ENCODE measurements around the gene METTL25B. TPM values are rescaled to one million over a fixed set of nuclear protein-coding genes. Genes with fewer than 3 reads are reported as not detected.

The METTL25B gene
- polyA plus RNA-seq, 3 donors = 34.4 to 47.3 (median 35.6) TPM

DNA sequence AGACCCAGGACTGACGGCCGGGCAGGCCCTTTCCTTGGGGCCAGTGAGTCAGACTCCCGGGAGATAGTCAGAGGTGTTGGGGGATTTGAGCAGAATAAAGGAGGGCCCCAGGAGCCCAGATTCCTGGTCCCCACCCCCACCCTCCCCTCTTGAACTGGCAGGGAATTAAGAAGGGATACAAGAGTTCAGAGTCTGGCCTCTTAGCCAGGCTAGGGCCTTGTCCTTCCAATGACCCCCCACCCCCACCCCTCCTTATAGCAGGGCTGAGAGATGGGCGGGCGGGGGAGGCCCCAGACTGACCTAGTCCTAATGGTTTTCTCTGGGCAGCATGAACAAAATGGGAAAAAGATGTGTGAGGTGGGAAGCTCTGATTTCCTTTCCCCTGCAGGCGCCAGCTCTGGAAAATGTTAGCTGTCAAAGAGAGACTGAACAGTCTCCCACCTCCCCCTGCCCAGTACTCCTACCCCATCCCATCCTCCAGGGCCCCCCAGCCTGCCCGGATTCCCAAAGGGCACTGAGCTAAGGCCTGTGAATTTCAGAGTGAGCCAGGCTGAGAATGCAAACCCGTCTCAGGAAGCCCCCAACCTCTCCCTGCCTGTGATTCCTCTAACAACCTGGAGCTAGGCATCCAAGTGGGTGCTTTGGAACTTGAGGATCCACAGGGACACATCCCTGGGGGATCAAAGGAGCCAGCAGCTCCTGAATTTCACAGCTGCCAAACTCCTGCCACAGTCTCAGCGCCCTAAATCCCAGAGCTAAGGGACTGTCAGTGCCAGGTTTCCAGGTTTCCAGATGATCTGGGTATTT lies 17.1 kb upstream of the METTL25B start:
- DNase-seq (ENCODE audit: extremely low read depth in 1 of 11, low read depth in 9 of 11, low spot score in 4 of 11) = no peak

DNA sequence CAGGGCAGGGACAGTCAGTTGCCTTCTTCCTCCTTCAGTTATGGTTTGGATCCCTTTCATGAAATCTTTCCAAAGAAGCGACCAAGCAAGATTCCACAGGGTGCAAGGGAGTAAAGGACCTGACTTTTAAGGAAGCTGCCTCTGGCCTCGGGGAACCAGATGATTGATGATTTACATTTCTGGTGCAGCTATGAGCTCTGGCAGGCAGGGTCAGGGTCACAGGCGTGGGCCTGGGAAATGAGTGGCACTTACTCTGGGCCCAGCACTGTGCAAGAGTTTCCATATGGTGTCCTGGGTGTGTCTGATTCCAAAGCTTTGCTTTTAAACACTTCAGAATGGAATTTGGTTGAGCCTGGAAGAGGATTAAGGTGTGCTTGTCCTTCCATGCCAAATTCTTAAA lies 15.6 kb upstream of the METTL25B start:
- no peak for DNase-seq (ENCODE audit: extremely low read depth in 1 of 11, low read depth in 9 of 11, low spot score in 4 of 11)

DNA sequence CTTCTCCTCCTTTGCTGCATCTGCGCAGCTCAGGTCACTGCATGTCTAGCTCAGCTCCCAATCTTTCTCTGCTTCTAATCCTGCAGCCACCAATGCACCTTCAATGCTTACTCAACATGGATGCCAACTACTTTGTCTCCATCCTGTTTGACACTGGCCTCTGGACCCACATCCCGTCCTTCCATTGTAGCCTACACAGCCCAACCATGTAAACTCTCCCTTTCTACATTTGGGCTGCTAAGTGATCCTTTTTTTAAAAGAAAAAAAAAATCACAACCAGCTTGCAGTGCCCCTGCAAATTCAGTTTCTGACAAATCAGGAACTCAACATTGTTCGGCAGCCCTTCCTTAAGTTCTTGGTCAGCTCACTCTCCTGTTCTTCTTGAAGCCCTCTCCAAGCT lies 13.4 kb upstream of the METTL25B start:
- DNase-seq (ENCODE audit: extremely low read depth in 1 of 11, low read depth in 9 of 11, low spot score in 4 of 11) = no peak

DNA sequence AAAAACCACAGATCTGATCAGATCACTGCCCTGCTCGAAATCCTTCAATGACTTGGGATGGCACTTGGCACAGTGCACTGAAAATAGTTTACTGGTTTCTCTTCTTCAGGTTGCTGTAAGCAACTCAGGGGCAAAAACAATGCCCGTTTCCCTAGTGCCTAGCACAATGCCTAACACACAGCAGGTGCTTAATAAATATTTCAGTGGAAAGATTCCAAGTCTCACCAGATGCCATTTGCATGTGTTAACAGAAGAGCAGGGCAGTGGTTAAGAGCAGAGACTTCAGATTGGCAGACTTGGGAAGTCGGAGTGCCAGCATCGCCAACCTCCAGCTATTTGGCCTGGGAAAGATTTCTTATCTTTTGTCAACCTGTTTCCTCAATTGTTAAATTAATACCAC lies 10.9 kb upstream of the METTL25B start:
- DNase-seq (ENCODE audit: extremely low read depth in 1 of 11, low read depth in 9 of 11, low spot score in 4 of 11) = no peak

DNA sequence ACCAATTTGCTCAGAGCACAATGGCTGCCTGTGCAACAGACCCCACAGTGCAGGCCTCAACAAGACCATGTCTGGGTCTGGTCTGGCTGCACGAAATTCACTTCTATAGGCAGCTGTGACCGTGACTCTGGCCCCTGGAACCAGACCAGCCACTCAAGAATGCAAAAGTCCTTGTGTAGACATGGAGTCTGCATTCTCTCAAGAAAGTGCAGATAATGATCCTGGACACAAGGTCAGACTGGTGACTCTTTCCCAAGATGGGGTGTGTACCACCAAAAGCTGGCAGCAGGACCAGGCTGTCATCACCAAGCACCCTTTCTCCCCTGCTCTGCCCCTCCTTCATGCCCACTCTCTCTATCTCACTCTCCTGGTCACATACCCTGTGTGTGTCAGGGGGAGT lies 7.1 kb upstream of the METTL25B start:
- no peak for DNase-seq (ENCODE audit: extremely low read depth in 1 of 11, low read depth in 9 of 11, low spot score in 4 of 11)

DNA sequence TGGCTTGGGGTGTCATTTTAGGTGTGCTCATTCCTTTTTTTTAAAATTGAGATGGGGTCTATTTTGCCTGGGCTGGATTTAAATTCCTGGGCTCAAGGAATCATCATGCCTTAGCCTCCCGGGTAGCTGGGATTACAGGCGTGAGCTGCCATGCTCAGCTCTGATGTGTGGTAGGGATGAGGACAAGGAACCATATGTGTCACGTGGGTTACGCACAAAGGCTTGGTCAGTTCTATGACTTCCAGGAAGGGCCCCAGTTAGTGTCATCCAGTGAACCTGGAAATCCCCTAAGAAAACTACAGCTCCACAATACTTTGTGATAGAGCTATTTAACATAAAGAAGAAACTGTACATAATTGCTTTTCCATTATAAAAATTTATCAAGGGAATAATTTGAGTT lies 6.7 kb upstream of the METTL25B start:
- DNase-seq (ENCODE audit: extremely low read depth in 1 of 11, low read depth in 9 of 11, low spot score in 4 of 11) = no peak

DNA sequence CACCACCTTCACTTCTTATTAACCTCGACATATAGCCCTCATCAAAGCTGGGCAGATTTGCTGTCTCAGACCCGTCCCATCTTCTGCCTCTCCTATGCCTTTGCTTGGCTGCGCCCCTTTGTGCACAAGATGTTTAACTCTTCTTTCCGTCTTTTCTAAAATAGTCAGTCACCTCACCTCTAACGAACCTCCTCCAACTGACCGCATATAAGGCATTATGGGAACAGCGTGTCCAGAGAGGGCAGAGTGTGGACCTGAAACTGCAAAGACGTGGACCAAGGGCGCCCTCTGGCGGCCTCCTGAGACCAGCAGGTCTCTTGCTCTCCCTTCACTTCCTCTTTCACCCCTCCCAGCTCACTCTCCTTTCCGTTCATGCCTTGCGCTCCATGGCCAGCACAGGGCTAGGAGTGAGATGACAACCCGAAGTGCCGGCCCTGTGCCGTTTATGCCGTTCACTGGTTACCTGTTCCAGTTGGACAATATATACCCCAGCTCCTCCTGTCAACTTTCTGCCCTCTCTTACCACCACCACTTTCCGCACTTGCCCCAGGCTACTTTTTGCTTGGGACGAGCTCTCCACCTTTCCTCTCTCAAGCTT lies 2.5 kb upstream of the METTL25B start:
- DNase-seq (ENCODE audit: extremely low read depth in 1 of 11, low read depth in 9 of 11, low spot score in 4 of 11) = peak in 9 of 11 donors; percentile 81 to 90 (median 85)

DNA sequence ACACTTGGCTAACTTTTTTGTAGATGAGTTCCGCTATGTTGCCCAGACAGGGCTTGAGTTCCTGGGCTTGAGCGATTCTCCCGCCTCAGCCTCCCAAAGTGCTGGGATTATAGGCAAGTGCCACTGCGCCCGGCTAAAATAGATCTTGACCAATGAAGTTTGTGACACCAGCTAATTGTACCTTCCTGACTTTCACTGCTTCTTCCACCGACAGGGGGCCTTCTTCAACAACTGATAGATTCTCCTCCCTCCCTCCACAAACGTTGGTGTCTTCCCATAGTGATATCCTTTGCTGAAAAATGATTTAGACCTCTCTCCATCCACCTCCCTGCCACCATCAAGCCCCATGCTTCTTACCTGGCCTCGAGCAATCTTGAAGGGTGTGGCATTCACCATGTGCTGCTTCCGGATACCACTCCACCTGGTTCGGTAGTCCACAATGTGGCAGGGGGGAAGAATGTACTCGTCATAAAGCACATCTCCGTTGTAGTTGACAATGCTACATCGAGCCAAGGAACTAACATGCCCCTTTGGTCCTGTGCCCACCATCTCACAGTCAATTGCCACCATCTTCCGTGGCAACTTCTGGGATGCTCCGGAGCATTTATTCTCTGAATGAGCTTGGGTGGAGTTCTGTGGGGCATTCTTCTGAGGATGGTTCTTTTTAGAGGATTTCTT lies 1.6 kb upstream of the METTL25B start:
- DNase-seq (ENCODE audit: extremely low read depth in 1 of 11, low read depth in 9 of 11, low spot score in 4 of 11) = no peak

DNA sequence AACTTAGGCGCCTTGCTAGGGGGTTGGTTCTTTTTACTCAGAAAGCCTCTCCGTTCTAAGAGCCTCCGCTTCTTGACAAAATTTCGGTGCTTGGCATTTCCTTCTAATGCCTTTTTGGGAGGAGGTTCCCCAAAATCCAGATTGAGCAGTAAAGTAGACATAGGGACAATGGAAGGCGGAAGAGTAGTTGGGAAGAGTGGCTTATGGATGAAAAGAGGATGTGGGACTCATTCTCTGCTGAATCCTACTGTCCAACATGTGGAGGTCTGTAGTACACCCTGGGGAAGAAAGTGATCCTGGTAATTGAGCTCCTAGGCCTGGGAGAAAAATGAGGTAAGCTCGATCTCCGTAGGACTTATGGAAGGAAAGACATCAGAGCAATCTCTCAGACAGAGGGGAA lies 777 bp upstream of the METTL25B start:
- no peak for DNase-seq (ENCODE audit: extremely low read depth in 1 of 11, low read depth in 9 of 11, low spot score in 4 of 11)

DNA sequence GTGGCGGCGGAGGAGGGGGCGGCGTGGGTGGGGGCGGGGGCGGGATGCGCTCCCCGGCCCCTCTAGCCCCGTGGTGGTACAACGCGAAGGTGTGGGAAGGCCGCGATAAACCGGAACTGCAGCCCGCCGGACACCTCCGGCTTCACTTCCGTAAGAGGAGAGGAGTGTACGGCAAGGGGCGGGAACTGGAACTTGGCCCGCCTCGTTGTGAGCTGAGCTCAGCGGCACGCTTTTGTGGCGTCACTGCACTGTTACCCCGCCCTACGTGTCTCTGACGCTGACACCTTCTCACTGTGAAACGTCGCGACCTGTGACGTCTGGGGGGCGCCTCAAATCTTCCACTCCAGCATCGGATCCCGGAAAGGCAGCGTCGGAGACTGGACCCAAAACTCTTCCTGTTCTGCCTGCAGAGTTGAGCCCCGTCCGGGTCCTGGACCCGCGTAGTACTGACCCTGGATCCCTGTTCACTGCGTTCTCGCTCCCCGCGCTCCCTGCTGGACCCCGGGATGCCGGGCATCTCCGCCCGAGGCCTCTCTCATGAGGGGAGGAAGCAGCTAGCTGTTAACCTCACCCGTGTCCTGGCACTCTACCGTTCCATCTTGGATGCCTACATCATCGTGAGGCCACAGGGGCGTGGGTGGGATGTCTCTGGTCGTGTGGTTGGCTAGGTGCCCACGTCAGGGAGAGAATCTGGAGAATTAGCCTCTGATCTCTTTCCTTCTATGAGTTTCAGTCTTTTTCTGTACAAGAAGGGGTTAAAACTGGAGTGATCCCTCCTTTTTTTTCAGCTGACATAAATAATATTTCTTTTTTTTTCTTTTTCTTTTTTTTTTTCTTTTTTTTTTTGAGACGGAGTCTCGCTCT lies 562 bp downstream of the METTL25B start, which contains the start of gene ISG20L2:
Gene ISG20L2 (minus strand): TSS at position 168 of the 864 bp plus-strand sequence. CDS start 1,114 bp downstream, outside the sequence.
- DNase-seq (ENCODE audit: extremely low read depth in 1 of 11, low read depth in 9 of 11, low spot score in 4 of 11) = peak in 10 of 11 donors; percentile 90 to 98 (median 95)

DNA sequence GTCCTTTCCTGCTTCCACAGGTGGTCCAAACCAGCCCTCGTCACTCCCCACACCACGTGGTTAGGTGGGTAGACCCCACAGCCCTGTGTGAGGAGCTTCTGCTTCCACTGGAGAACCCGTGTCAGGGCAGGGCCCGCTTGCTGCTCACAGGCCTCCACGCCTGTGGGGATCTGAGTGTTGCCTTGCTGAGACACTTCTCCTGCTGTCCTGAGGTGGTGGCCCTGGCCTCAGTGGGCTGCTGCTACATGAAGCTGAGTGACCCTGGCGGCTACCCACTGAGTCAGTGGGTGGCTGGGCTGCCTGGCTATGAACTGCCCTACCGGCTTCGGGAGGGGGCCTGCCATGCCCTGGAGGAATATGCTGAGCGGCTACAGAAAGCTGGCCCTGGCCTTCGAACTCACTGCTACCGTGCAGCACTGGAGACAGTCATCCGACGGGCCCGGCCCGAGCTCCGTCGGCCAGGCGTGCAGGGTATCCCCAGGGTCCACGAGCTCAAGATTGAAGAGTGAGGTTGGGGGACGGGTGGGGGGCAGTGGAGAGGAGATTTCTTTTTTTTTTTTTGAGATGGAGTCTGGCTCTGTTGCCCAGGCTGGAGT lies 5.8 kb downstream of the METTL25B start:
- no peak for DNase-seq (ENCODE audit: extremely low read depth in 1 of 11, low read depth in 9 of 11, low spot score in 4 of 11)

DNA sequence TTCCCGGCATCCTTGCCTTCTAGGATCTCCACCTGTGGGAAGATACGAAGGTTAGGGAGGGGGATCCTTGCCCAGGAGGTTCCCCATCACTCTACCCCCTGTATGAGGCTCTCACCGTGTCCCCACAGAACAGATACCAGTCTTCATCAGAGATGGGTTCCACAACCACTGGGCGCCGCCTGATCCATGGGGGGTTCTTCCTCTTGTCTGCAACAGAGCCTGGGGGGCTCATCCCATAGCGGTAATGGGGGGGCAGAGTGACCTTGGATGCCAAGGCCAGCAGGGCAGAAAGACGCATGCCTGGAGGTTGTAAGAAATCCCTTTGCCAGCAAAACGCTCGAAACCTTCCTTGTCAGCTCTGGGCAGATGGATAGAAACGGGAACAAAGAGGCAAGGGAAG lies 10.1 kb downstream of the METTL25B start:
- no peak for DNase-seq (ENCODE audit: extremely low read depth in 1 of 11, low read depth in 9 of 11, low spot score in 4 of 11)

DNA sequence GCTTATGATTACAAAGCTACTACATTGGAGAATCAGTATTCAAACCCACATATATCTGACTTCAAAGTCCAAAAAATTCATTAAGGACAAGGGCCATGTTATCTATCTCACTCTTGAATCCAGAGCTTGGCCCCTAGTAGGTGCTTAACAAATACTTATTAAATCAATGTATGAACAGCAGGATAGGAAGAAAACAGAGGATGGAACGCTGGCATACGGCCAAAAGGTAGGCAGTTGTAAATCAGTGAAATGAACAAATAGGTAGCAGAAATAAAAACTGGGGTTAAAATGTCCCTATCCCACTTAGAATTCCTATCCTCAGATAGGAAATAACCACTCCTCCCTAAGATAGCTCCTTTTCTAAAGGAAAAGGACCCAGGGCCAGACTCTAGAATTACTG lies 10.6 kb downstream of the METTL25B start:
- DNase-seq (ENCODE audit: extremely low read depth in 1 of 11, low read depth in 9 of 11, low spot score in 4 of 11) = no peak

DNA sequence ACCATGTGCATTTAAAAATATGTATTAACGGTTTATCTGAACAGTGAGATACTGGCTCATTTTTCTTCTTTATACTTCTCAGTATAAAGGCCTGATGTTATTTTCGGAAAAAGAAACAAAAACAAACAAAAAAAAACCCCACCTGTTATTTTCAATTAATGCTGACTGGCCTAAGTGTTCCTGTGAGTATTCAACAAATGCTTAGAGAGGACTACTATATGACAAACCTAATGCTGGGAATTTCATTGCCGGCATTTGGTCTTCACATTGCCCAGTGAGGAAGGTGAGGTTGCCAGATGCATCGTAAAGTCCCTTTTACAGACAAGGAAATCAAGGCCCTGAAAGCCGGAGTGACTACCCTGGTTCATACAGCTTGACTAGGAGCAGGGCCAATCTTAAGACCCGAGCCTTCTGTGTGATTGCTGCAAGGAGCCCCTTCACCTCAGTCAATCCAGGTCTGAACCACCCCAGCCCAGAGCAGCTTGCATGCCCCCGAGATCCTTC lies 12.0 kb downstream of the METTL25B start:
- no peak for DNase-seq (ENCODE audit: extremely low read depth in 1 of 11, low read depth in 9 of 11, low spot score in 4 of 11)

DNA sequence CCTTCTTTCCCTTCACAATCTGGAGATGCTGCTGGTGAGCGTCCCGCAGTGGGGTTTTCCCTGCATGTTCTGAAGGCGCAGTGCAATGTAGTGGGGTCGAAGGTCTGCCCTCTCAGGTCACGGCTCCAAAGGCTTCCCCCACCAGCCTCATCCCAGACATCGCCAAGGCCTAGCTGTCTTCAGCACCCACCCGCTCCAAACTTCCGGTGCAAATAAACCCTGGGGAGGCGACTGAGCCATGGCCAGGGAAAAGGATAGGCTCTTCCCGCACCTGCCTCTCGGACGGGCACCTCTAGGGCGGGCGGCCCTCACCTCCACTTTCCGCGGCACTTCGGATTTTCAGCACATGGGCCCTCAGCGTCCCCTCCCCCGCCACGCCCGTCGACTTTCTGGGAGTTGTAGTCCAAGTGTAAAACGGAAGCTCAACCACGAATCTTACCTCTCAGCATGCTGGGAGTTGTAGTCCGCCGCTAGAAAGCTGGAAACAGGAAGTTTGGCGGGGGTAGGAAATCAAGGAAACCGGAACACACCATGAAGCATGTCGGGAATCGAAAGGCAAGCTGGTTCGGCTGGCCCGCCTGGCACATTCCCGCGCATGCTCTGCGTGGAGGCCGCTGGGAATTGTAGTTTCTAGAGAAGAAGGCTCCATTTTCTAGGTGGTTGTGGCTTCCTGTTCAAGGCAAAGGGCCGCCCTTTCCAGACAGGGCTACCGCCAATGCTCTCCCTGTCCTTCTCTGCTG lies 12.6 kb downstream of the METTL25B start, which contains the start of gene MRPL24:
Gene MRPL24 (minus strand): TSS at position 348 of the 740 bp plus-strand sequence. CDS start 2,384 bp downstream, outside the sequence.
- DNase-seq (ENCODE audit: extremely low read depth in 1 of 11, low read depth in 9 of 11, low spot score in 4 of 11) = peak; percentile 96 to 100 (median 99)

DNA sequence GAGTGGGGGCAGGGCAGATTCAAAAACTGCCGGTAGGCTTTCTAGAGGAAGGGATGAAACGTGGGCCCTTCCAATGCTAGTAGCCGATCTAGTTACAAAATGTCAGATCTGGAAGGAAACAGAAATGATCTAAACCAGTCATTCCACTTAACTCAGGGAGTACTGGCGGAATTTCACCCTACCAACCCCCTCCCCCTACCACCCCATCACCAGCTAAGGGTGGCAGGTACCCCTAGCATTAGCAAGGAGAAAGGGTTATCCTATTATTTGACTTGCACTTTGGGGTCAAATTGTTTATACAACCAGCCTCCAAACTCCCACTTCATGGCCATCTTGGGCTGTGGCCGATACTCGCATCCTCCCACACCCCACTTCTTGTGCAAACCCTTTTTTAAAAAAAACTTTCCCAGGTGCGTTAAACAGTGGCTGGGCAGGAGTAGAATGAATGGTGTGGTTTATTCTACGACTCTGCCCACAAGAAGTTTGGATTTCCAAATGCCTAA lies 13.3 kb downstream of the METTL25B start:
- no peak for DNase-seq (ENCODE audit: extremely low read depth in 1 of 11, low read depth in 9 of 11, low spot score in 4 of 11)

DNA sequence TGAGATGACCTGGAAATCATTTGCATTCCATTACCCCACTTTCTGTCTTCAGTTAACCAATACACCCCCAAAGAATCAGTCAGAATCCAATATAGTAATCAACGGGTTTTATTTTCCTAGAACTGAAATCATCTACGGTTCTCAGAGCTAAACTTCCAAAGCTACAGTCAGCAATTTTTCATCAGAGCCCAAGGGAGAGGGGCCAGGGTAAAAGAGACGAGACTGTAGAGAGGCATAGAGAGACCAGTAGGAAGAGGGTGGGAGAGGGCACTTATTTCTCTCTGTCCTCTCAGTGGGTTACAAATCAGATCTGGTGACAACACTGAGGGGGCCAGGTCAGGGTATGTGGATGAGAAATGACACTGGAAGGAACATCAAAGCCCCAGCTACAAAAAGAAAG lies 13.7 kb downstream of the METTL25B start:
- DNase-seq (ENCODE audit: extremely low read depth in 1 of 11, low read depth in 9 of 11, low spot score in 4 of 11) = no peak

DNA sequence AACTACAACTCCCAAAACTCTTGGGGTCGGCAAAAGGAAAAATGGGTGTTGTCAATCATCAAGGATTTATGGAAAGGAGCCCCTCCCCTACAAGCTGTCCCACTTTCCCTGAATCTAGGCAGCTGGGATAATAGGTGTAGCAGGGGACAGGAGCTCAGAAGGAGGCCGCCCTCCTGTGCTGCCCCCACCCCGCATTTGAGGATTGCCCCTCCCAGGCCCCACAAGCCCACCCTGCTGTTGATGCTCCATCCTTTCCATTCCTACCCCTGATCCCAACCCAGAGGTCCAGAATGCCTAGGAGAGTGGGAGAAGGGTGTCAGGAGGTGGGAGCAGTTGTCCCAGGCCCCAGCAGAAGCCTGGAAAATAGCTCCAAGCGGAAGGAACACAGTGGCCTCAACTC lies 14.5 kb downstream of the METTL25B start:
- DNase-seq (ENCODE audit: extremely low read depth in 1 of 11, low read depth in 9 of 11, low spot score in 4 of 11) = no peak
